Posterior vena cava (tissue), 2 donors: ENCODE data around the gene RHOT2. TPM values are rescaled to one million over a fixed set of nuclear protein-coding genes. Genes with fewer than 3 reads are reported as not detected.

Experiments used
- DNase-seq: peaks from one replicate; pipeline ENCODE4 v3.0.0-alpha.2; 2020; ENCODE audit warnings: low spot score
- intact Hi-C, 2 donors: fragments of 100-400 bp; cut with DNase I; formaldehyde crosslinking; loops; one replicate each; pipeline versions ENCODE4 v1.14.1 to v1.14.2; 2022 to 2023
- total RNA-seq, 2 donors: library from RNA; stranded (reverse); fragmentation: NEBNext Ultra II Directional; extraction: Animal tissue kit (Norgen Biotek cat#: 25700); gene quantifications; one replicate each; pipeline ENCODE4 v1.2.1, GENCODE V29; 2021
- donor health status: DM: yes; HTN: yes; CAD: no.
- donor health status: DM: yes; HTN: yes; CAD: no.

Gene RHOT2
- total RNA-seq, 2 donors from 2014 or later = 57.5 to 65.1 TPM

DNA sequence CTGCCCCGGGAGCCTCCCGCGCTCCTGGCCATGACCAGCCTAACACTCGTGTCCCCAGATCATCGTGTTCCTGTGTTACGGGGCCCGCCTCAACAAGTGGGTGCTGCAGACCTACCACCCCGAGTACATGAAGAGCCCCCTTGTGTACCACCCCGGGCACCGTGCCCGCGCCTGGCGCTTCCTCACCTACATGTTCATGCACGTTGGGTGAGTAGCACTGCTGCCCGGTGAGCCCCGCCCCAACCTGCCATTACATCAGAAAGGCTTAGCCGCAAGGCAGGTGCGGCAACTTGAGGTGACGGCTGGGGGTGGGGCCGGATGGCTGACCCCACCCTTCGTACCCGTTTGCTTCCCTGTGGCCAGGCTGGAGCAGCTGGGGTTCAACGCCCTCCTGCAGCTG is 9.0 kb downstream of the RHOT2 start:
- no peak for DNase-seq
- intact Hi-C loops = no loop called here

DNA sequence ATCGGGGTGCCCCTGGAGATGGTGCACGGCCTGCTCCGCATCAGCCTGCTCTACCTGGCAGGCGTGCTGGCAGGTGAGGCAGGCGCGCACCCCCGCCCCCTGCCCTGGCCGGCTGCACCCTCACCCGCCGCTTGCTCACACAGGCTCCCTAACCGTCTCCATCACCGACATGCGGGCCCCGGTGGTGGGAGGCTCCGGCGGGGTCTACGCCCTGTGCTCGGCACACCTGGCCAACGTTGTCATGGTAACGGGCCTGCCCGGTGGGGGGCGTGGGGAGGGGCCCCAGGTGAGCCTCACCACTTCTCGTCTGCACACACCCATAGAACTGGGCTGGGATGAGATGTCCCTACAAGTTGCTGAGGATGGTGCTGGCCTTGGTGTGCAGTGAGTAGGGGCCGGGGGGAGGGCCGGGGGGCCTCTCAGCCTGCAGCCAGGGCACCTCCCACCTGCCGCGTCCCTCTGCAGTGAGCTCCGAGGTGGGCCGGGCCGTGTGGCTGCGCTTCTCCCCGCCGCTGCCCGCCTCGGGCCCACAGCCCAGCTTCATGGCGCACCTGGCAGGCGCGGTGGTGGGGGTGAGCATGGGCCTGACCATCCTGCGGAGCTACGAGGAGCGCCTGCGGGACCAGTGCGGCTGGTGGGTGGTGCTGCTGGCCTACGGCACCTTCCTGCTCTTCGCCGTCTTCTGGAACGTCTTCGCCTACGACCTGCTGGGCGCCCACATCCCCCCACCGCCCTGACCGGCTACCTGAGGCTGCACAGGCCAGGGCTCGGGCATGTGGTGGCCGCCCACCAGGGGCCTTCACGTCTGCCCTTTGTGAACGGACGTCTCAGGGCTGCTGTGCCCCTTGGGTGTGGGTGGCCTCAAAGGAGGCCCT is 9.6 kb downstream of the RHOT2 start:
- intact Hi-C loops = no loop called here
- DNase-seq = no peak

DNA sequence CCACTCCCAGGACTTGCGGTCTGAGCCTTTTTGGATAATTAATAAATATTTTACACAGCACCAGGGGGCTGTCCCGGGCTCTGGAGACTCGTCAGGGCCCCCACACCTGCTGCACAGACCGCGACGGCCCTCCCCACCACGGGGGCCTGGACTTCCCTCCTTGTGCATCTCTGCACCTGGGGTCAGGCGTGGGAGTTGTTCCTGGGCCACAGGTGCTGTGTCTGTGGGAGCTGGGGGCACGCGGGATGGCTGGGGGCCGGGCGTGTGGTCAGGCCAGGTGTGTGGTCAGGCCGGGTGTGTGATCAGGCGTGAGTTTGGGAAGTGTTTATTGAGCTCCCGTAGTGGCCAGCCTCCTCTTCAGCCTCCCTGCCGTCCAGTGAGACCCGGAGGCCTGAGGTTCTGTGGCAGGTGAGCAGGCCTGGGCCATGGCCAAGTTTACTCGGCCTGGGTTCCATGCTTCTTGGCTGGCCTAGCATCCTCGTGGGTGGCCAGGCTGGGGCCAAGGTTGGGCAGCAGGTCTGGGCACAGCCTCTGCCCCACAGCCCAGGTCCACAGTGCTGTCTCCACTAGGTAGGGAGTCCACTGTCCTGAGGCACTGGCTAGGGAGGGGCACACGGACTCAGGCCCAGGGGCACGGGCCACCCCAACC is 10.4 kb downstream of the RHOT2 start:
- DNase-seq = no peak
- intact Hi-C loops = no loop called here

DNA sequence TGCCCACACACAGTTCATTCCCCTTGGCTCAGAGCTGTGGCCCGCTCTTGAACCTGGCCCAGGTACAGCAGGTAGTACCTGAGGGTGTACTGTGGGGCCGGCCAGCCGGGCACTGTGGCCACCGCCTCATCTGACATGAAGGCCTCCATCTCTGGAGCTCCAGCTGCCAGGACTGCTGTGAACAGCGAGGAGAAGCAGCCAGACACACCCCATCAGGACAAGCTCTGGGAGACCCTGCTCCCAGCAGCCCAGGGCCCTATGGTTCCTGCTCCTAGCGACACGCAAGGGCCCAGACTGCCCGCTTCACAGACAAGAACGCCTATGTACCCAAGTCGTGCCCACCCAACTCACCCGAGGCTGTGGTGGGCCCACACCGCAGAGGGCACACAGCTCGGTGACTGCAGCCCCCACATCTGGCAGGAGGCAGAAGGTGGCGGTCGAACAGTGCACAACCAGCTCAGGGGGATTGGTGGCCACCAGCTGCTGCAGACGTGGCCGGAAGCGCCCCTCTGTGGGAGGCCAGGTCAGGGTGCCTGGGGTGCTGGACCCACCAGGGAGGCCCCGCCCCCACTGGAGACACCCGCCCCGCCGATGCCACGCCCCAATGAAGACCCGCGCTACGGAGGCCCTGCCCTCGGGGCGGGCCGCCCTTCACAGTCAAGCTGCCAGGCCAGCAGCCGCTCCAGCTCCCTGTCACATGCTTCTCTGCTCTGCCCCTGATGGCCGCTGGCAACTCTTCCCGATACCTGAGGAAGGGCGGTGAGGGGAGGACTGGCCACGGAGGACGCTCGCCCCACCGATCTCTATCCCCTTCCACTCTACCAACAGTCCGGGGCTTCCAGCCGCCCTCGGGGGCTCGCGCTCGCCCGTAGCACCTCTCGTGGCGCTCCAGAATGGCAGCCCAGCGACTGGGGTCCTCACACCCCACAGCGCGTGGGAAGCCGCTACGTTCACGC is 11.2 kb downstream of the RHOT2 start:
- intact Hi-C loops = no loop called here
- no peak for DNase-seq

- intact Hi-C loops = no loop called here
- peak; percentile 96 for DNase-seq
Measured at GRCh38 chr16:679814-680624, 12.1 kb downstream of the RHOT2 start, which contains the start of gene STUB1. TSS of gene STUB1 (plus strand) at chr16:680410. CDS start at chr16:680526, 116 bp downstream.

DNA sequence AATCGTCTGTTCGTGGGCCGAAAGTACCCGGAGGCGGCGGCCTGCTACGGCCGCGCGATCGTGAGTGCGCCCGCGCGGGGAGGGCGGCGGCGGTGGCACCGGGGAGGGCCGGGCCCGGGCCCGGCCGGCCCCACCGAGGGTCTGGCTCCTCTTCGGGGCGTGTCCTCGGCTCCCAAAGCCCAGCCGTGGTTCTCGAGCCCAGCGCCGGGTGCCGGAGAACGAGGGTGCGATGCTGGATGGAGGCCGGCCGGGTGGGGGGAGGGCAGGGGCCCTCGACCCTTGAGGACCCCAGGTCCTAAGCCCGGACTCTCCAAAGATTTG is 12.7 kb downstream of the RHOT2 start:
- DNase-seq = no peak
- intact Hi-C loops = no loop called here

DNA sequence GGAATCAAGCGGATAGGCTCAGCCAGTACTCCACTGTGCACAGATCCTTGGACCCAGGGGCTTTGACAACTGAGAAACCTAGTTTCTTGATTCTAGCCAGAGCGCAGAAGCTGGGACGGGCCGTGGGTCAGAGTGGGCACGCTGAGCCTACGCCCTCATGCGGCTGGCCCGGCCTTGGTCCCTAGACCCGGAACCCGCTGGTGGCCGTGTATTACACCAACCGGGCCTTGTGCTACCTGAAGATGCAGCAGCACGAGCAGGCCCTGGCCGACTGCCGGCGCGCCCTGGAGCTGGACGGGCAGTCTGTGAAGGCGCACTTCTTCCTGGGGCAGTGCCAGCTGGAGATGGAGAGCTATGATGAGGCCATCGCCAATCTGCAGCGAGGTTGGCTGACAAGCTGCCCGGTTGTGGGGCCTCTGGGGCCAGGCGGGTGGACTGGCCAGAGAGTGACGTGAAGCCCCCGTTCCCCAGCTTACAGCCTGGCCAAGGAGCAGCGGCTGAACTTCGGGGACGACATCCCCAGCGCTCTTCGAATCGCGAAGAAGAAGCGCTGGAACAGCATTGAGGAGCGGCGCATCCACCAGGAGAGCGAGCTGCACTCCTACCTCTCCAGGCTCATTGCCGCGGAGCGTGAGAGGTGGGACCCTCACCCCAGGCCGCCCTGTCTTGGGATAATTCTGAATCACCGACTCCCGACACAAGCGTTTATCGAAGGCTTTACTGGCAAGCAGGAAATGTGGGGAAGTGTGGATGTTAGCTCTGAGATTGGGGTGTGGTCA is 13.2 kb downstream of the RHOT2 start:
- no peak for DNase-seq
- intact Hi-C loops = no loop called here

GRCh38 chr16:681746-682427 is 14.0 kb downstream of the RHOT2 start:
- intact Hi-C loops = no loop called here
- DNase-seq = no peak

DNA sequence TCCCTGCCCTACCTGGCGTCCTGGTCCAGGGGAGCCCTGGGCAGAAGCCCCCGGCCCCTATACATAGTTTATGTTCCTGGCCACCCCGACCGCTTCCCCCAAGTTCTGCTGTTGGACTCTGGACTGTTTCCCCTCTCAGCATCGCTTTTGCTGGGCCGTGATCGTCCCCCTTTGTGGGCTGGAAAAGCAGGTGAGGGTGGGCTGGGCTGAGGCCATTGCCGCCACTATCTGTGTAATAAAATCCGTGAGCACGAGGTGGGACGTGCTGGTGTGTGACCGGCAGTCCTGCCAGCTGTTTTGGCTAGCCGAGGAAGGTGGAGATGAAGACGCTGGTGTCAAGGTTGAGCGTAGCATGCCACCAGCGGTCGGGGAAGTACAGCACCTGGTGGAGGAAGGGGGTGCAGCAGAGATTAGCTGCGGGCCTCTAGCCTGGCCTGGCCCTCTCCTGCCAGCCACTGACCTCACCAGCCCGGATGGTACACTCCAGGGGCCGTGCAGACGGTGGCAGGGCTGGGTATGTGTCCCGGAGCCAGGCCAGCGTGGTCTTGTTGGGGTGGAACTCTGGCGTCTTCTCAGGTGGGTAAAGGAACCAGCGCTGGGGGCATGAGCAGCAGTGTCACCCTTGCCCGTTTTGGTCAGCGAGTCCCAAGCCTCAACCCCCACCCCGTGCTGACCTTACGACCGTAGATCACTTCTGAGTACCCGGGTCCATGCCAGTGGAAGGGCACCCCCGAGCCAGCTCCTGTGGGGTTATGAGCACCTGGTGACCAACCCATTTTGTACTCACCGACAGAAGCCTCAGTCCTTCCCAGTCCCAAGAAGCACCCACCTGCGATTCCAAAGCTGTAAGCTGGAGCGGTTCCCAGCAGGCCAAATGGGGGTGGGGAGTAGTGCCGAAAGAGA is 14.8 kb downstream of the RHOT2 start:
- DNase-seq = no peak
- intact Hi-C loops = no loop called here

DNA sequence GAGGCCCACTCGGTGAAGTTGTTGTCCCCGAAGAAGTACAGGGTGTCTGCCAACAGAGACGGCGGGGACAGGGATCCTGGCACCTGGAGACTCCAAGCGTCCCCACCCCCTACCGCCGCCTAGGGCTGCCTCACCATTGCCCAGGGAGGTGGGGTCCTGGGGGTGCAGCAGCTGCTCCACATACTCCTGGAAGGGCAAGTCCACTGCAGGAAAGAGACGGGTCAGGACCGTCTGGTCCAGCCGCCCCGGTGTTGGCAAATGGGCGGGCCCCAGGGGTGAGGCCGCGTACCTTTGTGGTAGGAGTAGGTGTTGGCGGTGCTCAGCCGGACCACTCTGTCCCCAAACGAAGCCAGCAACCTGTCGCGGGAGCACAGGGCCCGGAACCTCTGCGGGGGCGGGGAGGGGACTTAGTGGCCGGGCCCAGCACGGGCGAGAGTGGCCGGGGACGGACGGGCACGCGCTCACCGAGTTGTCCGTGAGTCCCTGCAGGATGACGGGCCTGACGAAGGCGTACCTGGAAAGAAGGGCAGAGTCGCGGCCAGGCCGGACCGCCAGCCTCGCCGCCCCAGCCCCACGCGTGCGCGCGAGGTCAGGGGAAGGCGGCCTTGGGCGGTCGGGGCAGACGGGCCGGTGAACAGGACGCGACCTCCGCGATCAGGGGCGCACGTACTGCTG is 15.6 kb downstream of the RHOT2 start:
- intact Hi-C loops = no loop called here
- DNase-seq = no peak

- intact Hi-C loops = no loop called here
- DNase-seq = peak; percentile 99
Measured at GRCh38 chr16:684071-684794, 16.3 kb downstream of the RHOT2 start, which contains the start of gene JMJD8. TSS of gene JMJD8 (minus strand) at chr16:684334. CDS start at chr16:684319, 15 bp downstream.

DNA sequence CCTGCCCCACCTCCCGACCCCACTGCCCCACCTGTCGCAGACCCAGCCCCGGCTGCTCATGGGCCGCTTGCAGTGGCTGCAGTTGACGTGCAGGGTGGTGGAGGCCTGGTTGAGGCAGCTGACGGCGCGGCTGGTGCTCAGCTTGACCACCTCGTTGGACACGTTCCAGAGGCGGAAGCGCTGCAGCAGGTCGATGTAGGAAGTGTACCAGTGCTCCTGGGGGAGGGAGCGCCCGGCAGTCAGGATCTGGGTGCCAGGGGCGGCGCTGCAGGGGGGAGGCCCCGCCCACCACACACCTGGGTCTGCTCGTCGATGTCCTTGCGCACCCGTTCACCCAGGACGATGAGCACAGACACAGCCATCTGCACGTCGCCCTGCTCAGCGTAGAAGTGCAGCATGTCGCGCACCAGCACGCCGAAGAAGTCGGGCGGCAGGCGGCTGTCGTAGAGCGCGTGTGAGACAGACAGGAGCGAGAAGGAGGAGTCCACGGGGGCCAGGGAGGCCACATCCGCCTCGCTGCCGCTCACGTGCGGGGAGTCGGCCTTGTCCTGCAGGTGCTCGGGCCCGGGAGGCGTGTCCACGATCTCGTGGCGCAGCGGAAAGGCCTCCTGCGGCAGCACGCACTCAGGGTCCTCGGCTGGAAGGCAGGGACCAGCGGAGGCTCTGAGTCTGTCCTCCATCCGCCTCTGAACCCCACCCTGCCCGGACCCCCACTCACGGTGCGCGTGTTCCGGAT is 17.2 kb downstream of the RHOT2 start:
- DNase-seq = no peak
- intact Hi-C loops = no loop called here

DNA sequence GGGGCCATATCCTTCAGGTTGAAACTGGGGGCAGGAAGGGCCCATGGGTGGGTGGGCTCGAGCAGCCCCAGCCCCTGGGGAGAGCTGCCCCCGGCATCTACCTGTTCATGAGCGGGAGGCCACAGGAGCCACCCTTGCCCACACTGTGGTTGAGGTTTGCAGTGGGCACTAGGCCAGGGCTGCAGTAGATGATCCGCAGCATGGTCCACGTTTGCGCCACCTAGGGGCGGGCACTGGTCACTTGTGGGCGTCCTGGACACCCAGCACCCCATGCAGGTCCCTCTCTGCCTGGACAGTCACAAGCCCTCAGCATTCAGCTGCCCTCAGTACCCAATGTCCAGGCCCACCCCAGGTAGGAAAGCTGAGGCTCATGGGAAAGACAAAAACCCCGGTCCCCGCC is 18.0 kb downstream of the RHOT2 start:
- no peak for DNase-seq
- intact Hi-C loops = no loop called here

- no peak for DNase-seq
- intact Hi-C loops = no loop called here
Measured at GRCh38 chr16:686459-687260, 18.7 kb downstream of the RHOT2 start.
